Measurements from ENCODE around the gene TRAPPC1. TPM values are rescaled to one million over a fixed set of nuclear protein-coding genes. Genes with fewer than 3 reads are reported as not detected.

TRAPPC1 gene
- total RNA-seq, 1 donor from 2014 or later, result 107 TPM

DNA sequence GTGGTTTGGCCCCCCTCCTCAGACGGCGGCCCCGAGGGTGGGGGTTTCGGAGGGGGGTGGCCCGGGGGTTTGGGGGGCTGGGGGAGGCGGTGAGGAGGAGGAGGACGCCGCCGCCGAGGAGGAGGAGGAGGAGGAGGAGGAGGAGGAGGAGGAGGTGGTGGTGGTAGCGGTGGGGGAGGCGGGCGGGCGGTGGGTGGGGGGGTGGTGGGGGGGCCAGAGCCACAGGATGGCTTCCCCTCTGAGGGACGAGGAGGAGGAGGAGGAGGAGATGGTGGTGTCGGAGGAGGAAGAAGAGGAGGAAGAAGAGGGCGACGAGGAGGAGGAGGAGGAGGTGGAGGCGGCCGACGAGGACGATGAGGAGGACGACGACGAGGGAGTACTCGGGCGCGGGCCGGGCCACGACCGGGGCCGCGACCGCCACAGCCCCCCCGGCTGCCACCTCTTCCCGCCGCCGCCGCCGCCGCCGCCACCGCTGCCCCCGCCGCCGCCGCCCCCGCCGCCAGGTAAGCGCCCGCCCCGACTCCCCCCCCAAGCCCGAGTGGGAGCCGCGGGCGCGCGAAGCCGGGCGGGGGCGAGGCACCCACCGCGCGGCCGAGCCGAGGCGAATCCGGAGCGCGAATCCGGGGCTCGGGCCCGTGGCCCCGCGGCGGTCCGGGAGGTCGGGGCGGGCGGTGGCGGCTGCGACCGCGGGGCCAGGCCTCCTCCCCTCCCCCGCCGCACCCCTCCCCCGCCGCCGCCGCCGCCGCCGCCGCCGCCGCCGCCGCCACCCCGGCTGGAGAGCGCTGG, 47.0 kb downstream of the TRAPPC1 start:
- ATAC-seq, result no peak
- intact Hi-C loops (cut with micrococcal nuclease), result no loop called here
- DNase-seq, result peak; percentile 41

DNA sequence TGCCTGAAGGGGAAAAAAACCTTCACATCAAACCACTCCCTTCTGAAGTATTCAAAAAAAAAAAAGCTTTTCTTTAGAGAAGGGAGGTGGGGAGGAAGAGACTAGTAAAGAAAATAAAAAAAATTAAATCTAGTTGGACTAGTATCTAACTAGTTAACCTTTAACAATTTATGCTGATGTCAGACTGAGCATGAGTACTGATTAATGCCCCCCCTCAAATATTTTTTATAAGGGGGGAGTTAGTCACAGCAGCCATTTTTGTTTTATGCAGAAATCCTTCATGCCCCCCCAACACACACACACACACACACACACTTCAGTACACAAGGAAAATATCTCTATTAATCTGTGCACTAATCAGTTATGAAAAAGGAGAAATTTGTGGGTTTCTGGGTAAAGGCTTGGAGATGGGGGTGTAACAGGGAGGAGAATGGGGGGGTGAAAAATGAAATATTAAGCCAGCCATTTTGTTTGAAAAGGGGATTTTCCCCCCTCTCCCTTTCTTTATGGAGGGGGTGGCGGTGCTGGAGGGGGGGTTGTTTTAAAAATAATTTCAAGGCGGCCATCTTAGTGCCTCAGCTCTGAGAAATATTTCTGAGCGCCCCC, 47.9 kb downstream of the TRAPPC1 start:
- DNase-seq, result no peak
- intact Hi-C loops (cut with micrococcal nuclease), result no loop called here
- ATAC-seq, result no peak

DNA sequence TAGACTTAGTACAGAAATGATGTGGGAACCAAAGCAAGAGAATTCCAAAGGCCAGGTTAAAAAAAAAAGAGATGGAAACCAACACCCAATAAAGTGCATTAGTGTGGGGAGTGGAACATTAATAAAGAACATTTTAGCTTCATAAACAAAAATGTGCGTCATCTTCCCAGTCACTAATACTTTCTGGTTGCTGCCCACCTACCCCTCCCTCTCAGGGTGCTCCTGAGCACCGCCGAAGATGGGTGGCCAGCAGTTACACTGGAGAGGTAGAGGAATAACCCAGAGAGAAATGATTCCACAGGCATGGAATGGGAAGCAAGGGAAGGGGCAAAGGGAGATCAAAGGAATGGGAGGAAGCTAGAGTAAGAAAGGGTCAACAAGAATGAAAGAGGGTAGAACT, 49.1 kb downstream of the TRAPPC1 start:
- intact Hi-C loops (cut with micrococcal nuclease), result no loop called here

DNA sequence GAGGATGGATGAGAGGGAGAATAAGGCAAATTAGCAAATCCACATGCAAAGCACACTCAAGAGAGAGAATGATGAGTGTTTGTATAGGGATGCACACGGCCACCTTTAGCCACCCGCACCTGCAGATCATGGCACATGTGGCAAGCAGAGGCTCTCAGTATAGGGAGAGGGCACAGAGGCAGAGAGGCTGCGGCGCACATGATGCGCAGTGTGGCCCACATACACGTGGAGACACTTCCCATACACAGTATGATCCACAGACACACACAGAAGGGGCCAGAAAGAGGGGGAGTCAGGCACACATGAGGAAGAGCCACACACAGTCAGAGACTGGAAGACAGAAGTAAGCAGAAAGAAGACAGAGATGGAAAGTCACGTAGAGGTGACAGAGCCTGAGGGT, 49.7 kb downstream of the TRAPPC1 start:
- ATAC-seq (no peak), DNase-seq (no peak)
- intact Hi-C loops (cut with micrococcal nuclease), result no loop called here

More for the DNA sequence above, 49.1 kb downstream of the TRAPPC1 start:
- DNase-seq, result no peak
- ATAC-seq, result no peak

DNA sequence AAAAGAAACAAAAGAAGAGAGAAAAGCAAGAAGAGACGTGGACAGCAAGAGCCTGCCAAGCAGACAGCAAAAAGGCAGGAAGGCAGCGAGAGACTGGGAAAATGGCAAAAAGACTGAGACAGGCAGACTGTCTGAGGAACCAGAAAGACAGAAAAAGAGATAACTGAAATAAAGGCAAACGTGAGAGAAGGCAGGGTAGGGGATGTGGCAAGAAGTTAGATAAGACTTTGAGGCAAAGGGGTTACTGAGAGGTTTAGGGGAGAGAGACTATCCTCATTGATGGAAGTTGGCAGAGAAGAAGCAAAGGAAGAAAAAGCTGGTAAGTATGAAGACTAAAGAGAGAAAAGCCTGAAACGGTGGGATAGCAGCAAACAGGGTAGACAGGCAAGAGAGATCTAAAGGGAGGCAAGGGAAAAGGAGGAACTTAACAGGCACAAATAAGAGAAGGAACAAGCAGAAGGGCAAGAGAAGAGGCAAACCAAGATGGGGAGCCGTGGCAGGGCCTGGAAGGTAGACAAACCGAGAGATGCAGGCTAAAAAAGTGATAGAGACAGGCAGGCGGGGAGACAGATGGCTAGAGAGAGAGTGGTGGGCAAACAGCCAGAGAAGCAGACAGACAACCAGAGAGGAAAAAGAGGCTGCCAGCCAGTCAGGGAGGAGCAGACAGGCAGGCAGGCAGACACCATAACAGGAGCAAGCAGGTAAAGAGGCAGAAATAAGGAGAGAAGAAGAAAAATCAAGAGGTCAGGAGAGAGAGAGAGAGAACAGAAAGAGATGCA, 50.3 kb downstream of the TRAPPC1 start:
- intact Hi-C loops (cut with micrococcal nuclease), result no loop called here
- ATAC-seq (no peak), DNase-seq (no peak)

Other genes starting within 250 kb of the TRAPPC1 start
- gene TP53, start 244.5 kb downstream of the TRAPPC1 start, total RNA-seq, result 13.7 TPM
- 5.3 TPM for gene WRAP53, start 243.5 kb downstream of the TRAPPC1 start, total RNA-seq
- gene EFNB3, start 226.7 kb downstream of the TRAPPC1 start, total RNA-seq, result 0.25 TPM
- gene DNAH2, start 214.2 kb downstream of the TRAPPC1 start, total RNA-seq, result 0.05 TPM
- gene KDM6B, start 97.7 kb downstream of the TRAPPC1 start, total RNA-seq, result 28.1 TPM
- gene TMEM88, start 76.9 kb downstream of the TRAPPC1 start, total RNA-seq, result 32.6 TPM
- gene NAA38, start 74.4 kb downstream of the TRAPPC1 start, total RNA-seq, result 93.2 TPM
- 25.6 TPM for gene CYB5D1, start 73.9 kb downstream of the TRAPPC1 start, total RNA-seq
- 13.1 TPM for gene CHD3, start 43.2 kb downstream of the TRAPPC1 start, total RNA-seq
- gene RNF227, start 15.7 kb downstream of the TRAPPC1 start, total RNA-seq, result 1.1 TPM
- 0.52 TPM for gene KCNAB3, start 2.1 kb downstream of the TRAPPC1 start, total RNA-seq
- gene CNTROB, start 260 bp upstream of the TRAPPC1 start, total RNA-seq, result 10.8 TPM
- gene GUCY2D, start 70.7 kb upstream of the TRAPPC1 start, total RNA-seq, result not detected
- not detected for gene ALOX15B, start 107.1 kb upstream of the TRAPPC1 start, total RNA-seq
- gene ALOX12B, start 155.8 kb upstream of the TRAPPC1 start, total RNA-seq, result not detected
- gene ALOXE3, start 186.6 kb upstream of the TRAPPC1 start, total RNA-seq, result not detected
- gene HES7, start 192.2 kb upstream of the TRAPPC1 start, total RNA-seq, result not detected
- 126 TPM for gene PER1, start 220.5 kb upstream of the TRAPPC1 start, total RNA-seq
- gene VAMP2, start 231.0 kb upstream of the TRAPPC1 start, total RNA-seq, result 62.3 TPM
- 5.2 TPM for gene TMEM107, start 244.4 kb upstream of the TRAPPC1 start, total RNA-seq

Data from left ventricle myocardium superior (tissue), 1 donor.